HG03095 (cell line): ENCODE results near the gene GTF2A1L.
"Not testable (repeated sequence)": the region's sequence is repeated elsewhere in the genome, so short reads cannot be mapped to it uniquely, and the experiment has no call there.

Experiments
- ATAC-seq: cut with Tn5 transposase; IDR thresholded peaks from one replicate; pipeline ENCODE4 v1.9.1; 2021; ENCODE audit warnings: moderate library complexity; ENCODE audit not compliant: unreplicated experiment

The GTF2A1L gene

DNA sequence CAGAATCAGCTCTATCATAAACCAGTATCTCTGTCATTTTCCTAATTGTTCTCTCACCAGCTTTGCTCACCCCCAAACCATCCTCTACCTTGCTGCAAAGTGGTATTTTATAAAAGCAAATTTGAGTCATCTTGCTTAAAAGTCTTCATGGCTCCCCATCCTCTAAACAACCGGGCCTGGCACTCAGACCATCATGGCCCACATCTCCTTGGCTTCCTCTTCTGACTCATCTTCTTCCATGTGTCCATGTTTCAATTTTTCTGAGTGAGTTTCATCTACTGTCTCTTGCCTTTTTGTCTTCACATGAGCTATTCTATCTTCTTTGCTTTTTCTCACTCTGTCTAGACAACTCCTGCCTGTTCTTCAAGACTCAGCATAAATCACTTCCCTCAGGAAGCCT, 79.2 kb downstream of the GTF2A1L start:
- ATAC-seq, result no peak

DNA sequence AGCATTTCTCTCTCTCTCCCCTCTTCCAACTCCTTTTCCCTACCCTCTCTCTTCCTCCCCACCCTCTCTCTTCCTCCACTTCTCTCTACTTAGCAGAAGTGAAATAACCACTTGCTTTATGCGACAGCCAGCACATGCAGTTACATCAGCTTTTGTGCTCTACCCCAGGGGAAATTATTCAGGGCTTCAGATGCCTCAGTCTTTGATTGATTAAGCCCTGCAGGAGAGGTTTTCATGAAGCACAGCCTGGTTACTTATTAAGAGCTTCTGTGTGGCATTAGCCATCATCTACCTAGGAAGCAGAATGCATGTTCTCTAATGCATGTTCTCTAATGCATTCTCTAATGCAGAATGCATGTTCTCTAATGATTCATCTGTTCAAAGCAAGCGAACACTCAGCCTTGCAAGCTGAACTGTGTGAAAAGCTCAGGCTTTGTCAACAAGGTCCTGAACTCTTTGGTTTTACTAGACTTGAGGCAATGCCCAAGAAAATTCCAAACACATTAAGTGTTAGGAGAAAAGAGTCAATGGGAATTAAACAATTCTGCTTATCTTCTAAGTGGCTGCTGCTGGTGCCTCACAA, 81.8 kb downstream of the GTF2A1L start:
- no peak for ATAC-seq

DNA sequence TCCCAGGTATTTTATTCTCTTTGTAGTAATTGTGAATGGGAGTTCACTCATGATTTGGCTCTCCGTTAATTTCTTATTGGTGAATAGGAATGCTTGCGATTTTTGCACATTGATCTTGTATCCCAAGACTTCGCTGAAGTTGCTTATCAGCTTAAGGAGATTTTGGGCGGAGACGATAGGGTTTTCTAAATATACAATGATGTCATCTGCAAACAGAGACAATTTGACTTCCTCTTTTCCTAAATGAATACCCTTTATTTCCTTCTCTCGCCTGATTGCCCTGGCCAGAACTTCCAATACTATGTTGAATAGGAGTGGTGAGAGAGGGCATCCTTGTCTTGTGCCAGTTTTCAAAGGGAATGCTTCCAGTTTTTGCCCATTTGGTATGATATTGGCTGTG, 86.0 kb downstream of the GTF2A1L start:
- ATAC-seq, result not testable (repeated sequence)

DNA sequence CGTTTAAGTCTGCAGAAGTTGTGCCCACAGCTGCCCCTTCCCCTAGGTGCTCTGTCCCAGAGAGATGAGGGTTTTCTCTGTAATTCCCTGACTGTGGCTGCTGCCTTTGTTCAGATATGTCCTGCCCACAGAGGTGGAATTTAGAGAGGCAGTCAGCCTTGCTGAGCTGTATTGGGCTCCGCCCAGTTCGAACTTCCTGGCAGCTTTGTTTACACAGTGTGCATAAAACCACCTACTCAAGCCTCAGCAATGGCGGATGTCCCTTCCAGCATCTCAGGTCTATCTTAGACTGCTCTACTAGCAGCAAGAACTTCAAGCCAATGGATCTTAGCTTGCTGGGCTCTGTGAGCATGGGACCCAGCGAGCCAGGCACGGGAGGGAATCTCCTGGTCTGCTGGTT, 89.8 kb downstream of the GTF2A1L start:
- no peak for ATAC-seq

DNA sequence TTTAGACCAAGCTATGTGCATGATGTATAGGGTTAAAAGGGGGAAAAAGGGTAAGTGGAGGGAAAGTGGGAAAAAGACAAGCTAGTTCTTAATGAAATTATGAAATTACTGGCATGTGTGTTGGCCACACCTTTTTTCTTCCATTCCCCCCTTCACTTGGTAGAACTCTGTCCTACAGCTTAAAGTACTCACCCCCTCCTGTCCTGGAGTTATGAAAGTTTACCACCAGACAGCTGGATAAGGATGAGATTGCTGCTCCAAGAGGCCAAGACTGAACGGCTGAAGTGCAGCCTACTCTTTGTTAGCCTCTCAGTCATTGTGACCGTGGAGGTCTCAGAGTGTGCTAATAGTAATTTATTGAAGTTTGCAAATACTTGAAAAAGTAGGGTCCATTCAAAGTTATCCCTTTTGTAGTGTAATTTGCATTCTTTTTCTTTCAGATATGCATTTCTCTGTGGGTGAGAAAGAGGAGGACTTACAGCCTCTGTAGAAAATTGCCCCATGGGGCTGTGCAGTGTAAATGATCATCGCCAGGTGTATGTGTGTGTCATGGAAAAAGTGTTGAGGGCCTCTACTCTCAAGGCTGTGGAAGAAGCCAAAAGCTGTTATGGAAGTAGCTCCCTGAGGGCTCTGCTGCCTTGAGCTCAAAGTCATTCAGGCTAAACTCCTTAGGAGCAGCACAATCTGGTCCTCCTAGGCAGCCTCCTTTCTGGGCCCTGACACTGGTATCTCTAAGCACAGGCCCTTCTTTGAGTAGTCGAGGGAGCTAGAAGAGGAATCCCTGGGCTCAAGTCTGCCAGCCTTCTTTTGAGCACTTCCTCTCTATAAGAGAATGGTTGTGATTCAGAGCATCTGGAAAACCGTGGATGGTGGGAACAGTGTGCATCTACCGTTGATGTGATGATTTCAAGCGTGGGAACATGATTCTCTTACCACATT, 91.7 kb downstream of the GTF2A1L start:
- no peak for ATAC-seq

DNA sequence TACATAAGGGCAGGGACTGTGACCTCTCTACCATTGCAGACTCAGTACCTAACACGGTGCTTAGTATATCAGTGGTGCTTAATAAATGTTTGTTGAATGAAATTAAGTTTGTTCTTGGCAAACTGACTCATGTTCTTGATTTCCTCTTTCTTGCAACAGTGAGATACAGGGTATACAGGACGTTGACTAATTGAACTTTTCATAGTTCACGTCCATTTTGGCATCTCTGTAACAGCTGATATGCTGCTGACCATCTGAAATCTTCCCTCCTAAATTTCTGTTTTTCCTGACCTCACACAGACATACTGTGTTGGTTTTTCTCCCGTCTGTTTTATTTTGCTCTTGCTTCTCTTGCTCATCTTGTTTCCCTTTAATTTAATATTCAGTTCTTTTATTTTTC, 93.7 kb downstream of the GTF2A1L start:
- no peak for ATAC-seq

DNA sequence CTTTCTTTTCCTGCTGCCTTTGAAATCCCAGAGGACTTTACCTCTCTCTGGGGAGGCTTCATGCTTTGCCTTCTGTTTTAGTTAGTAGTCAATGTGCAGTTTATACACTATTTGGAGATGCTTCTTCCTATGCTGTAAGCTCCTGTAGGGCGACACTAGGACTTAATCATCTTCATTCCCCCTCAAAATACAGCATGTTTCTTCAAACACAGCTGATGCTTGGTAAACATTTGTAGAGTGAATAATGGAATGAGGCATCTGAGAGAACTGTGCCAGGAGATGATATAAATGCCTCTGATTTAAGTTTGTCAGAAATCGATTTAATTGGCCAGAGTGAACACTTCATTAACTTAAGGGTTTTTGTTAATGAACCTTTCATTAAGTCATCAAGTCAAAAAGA, 94.5 kb downstream of the GTF2A1L start:
- ATAC-seq, result no peak

DNA sequence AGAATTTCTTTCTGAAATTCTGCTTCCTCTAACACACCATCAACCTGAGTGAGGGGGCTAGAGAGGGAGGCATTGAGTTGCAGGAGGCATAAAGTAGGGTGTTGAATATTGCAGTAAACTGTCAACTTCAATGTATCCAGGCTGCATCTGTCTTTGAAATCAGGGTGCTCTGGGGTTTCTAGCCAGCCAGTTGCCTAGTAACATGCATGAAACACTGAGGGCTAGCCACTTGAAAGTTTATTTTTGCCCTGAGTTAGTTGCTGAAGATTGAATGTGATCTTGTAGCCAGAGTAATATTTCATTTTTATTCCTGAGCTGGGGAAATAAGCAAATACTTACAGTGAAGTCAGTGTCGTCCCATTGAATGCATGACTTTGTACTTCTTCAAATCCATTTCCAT, 96.0 kb downstream of the GTF2A1L start:
- ATAC-seq, result no peak

DNA sequence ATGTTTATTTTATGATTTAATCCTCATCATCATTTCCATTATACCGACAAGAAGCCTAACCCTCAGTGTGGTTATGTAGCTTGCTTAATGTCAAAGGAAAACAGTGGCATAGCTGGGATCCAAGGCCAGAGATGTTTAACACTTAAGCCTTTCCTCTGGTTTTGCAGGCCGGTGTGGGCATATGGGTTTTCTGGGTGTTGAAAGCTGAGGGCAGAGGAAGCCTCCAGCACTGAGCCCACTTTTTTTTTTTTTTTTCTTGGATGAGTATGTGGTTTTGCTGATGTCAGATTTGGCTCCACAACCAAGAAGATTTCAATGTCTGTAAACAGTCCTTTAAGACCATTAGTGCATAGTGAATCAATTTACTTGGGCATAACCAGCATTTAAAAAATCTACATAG, 96.6 kb downstream of the GTF2A1L start:
- no peak for ATAC-seq

DNA sequence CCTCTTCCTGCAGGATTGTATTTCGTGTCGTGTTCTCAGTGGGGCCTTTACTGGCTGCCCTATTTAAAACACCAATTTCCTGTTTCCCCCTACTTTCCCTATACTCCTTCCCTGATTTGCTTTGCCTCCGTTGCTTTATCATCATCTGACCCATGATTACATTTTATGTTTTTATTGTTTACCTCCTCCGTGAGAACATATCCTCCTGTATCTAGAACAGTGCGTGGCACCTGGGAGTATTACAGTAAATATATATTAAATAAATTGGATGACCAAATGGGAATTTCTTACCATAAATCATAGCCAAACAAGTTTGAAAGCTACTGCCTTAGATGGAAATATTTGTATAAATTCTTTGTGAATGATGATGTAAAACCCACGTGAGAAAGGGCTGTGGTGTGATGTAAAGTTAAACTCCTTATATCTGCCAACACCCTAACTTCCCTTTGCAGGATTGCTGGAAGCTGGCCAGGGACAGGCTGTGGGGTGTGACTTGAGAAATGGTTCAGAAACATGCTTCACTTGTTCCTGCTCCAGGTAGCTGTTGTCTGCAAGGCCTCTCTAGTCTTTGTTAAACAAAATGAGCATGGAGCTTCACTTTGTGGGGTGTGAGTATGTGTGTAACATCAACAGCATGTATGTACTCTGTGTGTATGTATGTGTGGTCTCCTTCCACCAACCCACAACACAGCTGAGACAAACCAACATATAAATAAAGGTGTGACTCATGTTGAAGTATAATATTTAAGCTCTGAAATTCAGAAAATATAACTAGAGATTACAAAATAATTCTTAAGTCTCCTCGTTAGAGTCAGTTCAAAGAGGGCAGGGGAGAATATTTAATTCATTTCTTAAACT, 97.6 kb downstream of the GTF2A1L start:
- ATAC-seq, result no peak

DNA sequence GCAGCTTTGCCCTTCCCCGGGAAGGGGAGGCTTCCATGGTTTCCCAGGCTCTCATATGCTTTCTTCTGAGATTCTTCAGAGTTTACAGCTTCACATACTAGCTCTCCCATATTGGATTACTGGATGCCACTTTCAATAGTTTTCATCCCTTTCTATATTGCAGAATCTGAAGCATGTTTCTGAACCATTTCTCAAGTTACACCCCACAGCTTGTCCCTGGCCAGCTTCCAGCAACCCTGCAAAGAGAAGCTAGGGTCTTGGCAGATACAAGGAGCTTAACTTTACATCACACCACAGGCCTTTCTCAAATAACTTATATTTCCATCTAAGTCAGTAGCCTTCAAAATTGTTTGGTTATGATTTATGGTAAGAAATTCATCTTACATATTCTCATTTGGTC, 98.3 kb downstream of the GTF2A1L start:
- ATAC-seq, result no peak

DNA sequence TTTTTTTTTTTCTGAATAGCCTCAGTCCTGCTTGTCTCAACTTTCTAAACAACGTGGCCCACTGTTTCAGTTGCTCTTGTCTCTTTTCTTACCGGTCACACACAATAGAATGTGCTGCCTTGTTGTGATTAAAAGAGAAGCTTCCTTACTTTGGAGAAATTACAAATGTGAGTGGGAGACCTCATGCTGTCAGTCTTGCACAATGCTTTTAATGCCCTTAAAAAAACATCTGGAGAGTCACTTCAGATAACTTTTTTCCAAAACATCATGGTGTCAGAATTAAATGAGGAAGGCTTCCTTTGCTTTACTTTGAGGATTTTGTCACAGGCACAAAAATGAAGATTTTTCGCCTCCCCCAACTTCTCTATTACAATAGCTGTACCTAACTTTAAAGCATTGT, 100.2 kb downstream of the GTF2A1L start:
- ATAC-seq, result no peak

DNA sequence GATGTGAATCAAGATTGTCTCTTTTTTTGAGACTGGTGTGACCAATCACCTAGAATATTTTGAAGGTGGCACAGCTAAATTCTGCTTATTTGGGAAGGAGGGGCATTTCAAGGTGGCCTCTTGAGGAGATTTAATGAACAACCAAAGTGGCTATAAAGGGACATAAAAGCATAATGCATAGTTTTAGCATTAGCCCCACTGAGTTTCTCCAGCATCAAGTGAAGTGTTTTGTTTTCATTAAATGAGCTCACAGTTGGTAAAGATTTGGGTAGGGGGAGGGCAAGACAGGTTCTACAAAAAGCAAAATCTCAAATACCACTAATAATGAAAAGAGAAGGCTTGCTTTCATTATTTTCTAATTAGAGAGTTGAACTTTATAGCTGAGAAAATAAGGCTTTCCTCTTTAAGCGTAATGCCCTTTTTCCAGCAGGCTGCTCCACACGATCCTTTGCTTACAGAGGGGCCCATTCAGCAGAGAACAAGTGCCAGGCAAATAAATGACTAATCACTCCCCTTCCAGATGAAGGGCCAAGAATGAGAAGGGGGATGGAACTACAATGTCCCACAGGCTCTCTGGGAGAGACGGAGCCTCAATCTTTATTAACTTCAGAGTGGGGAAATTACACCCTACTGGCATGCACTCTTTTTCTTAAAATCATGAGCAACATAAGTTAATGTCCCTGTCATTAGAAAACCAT, 102.0 kb downstream of the GTF2A1L start:
- no peak for ATAC-seq

DNA sequence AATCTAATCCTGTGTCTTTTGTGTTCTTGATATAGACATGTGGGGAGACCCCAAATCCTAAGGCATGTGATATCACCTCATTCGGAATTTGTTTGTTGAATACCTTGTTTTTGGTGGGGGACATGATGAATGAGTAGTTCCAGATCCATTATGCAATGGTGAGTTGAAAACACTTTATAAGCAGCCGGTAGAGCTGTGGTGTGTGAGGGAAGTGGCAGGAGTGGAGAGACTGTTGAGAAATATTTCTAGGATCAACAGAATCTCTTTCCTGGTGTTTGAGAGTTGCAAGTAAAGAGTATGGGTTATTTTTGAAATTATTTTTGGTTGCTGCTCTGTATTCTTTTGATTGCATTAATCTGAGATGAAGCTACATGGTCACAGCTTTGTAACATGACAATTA, 103.5 kb downstream of the GTF2A1L start:
- ATAC-seq, result no peak

DNA sequence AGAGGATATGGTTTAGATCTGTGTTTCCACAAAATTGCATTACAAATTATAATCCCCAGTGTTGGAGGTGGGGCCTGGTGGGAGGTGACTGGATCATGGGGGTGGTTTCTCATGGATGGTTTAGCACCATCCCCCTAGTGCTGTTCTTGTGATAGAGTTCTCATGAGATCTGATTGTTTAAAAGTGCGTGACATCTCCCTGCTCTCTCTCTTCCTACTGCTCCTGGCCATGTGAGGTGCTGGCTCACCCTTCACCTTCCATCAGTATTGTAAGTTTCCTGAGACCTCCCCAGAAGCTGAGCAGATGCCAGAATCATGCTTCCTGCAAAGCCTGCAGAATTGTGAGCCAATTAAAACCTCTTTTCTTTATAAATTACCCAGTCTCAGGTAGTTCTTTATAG, 104.7 kb downstream of the GTF2A1L start:
- no peak for ATAC-seq

DNA sequence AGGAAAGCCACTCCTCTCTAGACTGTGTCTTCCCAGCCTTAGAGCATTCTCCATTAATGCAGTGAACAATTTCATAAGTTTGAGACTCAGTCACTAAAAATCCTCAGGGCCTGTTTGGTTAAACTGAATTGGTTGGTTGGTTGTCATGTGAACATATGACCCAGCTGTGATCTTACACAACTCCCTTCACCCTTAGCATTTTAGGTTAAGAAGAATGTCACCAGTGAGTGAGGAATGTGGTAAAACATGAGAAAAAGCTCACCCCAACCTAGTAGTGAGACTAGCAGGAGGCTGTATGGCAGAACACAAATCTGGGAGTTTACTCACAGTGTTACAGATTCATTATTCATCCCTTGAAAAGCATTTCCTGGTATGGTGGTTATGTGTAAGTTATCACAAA, 105.5 kb downstream of the GTF2A1L start:
- ATAC-seq, result no peak

DNA sequence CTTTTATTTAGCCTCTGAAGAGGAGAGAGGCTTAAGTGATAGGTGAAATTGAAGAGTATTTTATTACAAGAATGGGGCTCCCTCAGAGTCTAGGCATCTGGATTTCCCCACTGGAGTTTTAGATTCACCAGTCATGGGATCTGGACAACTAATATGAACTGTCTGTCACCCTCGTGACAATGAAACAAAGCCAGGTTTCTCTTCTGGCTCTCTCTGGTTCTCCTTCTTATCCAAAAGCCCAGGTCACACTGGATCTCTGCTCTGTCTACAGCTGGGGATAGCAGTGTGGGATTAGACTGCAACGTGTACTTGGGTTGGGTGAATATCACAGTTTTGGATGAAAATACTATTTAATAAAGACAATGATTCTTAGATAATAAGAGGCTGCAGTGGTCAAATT, 106.6 kb downstream of the GTF2A1L start:
- no peak for ATAC-seq

DNA sequence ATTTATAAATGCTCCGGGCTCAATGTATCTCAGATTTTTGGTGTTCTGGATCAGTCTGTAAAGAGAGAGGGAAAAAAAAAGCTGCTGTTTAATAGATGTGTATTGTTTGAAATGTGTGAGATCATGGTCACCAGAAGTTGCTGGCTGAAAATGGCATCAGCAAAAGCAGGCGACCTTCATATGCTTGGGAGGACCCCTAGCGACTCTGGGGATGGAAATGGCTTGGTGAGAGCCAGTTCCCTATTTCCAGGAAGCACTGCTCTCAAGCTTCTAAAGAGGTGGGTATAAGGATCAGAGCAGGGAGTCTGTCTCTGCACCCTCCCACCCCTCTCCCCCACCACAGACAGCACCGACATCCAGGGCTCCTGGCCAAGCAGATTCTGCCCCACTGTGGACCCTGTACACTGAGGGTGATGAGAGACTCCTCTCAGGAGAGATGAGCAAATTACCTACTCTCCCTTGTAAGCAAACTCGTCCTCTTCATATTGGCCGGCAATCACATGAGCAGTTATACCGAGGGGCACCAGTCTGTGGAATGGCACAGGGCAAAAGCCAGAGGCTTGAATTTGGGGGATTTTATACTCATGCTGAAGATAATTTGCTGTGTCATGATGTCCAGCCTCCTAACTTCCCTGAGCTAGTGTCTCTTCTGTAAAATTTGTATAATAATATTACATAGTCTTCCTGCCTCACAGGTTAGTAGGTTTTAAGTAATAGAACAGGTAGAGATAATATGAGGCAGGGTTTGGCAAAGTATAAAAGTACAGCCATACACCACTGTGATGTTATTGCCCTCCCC, 108.2 kb downstream of the GTF2A1L start:
- no peak for ATAC-seq

DNA sequence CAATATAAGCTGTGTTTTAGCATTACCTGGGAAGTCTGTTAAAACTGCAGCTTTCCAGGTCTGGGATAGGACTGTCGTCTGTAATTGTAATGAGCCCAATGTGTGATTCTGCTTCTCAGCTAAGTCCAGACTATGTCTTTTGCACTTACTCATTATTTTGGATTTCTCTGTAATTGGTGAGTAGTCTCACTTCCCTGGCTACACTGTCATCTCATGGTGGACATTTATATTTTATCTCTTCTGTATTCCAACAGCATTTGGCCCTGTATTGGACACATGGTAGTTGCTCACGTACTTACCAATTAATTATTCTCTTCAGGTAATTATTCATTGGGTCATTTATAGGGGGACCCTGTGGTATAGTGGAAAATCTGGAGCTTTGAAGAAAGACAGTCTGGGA, 109.9 kb downstream of the GTF2A1L start:
- ATAC-seq, result no peak

DNA sequence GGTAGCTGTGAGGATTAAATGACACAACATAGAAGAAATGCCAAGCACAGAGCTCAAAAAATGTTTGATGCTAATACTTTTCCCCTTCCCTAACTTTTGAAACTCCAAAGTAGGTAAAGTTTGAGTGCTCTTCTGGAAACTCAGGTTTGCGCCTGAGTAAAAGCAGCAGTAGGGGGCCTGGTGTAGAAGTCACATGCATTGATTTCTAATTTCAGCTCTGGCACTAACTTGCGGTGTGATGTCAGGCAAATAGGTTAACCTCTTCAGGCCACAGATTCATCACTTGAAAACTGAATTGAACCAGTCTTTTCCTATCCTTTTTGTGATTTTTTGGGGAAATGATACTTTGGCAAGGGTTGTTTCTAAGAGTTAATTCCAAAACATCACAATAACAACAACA, 110.6 kb downstream of the GTF2A1L start:
- ATAC-seq, result no peak
